Measurements from ENCODE around the gene ASAP3. TPM values are rescaled to one million over a fixed set of nuclear protein-coding genes. Genes with fewer than 3 reads are reported as not detected.

The ASAP3 gene
- total and polyA plus RNA-seq, 8 donors, result 17.9 to 37.4 (median 25.3) TPM

DNA sequence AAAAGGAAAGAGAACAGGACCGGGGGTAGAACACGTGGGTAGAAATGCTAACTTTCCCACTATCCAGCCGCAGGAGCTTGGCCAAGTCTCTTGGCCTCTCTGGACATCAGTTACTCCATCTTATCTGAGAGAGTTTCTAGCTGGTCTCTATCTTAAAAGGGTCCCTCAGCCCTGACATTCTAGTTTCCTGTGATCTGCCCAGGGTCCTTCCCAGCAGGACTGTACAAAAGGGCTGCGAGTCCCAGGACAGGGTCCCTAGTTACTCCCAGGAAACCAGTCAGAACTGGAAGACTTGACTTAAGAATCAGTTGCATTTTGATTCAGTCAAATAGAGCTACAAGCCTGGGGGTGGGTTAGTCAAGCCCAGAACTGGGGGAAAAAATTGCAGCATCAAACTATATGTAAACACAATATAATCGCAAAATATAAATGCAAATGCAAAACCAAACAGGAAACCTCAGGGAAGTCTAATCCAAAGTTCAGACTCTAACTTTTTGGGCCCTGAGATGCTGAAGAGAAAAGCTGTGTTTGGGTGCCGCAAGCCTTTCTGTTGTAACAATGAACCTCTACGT is 2.9 kb downstream of the ASAP3 start:
- FAIRE-seq (no peak), ATAC-seq (no peak), DNase-seq (no peak)
- no peaks in the 10 kb centered on the region for H3K36me3 ChIP-seq
- H3K9me3 ChIP-seq, result no peaks in the 10 kb centered on the region
- H3K4me3 ChIP-seq, result no peak overlapping the region
- 77 to 79% methylated on average over 7 of the region's 7 CpGs for WGBS, 2 donors
- peaks cover 4 to 16% (median 8%) of the 10 kb centered on the region in 3 donors for H3K4me1 ChIP-seq
- no peaks in the 10 kb centered on the region for H3K27me3 ChIP-seq
- H3K27ac ChIP-seq, result no peak overlapping the region
- intact Hi-C loops (cut with DNase I), result no loop called here
- TF ChIP-seq, protein P1, sequence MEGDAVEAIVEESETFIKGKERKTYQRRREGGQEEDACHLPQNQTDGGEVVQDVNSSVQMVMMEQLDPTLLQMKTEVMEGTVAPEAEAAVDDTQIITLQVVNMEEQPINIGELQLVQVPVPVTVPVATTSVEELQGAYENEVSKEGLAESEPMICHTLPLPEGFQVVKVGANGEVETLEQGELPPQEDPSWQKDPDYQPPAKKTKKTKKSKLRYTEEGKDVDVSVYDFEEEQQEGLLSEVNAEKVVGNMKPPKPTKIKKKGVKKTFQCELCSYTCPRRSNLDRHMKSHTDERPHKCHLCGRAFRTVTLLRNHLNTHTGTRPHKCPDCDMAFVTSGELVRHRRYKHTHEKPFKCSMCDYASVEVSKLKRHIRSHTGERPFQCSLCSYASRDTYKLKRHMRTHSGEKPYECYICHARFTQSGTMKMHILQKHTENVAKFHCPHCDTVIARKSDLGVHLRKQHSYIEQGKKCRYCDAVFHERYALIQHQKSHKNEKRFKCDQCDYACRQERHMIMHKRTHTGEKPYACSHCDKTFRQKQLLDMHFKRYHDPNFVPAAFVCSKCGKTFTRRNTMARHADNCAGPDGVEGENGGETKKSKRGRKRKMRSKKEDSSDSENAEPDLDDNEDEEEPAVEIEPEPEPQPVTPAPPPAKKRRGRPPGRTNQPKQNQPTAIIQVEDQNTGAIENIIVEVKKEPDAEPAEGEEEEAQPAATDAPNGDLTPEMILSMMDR (IDR thresholded peaks at IDR 0.05), result no peak

DNA sequence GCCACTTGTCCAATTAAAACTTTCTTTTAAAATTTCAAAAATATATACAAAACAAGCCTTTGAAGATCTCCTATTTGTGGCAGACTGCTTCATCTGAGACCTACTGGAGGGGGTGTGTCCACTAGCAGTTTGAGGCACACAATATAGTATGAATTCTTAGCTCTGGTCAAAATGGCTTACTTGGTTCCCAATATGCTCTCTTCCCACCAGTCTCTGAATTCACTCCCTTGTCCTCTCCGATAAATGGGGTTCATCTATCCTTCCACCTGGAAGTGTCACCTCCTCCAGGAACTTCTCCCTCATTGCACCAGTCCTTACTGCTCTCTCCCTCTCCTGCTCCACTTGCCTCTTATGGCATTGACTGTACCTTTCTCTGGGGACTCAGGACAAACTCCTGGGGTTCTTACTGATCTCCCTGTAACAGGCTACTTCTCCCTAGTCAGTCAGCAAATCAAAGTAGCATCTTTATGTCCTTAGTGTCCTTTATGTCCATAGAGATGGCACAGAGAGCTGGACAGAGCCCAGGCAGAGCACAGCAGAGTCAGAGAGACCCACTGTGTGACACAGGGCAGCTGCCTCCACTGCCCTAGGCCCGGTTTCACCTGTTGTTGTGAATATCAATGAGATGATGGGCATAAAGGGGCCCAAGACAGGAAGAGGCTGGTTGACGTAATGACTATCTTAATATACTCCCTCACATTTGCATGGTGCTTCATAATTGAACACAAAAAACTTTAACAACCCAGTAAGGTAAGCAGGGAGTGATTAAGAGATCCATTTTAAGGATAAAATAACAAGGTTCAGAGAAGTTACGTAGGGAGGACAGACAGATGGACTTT is 3.6 kb downstream of the ASAP3 start:
- ATAC-seq (no peak), FAIRE-seq (no peak), DNase-seq (no peak)
- Histone ChIP-seq H3K4me3 (no peak overlapping the region), H3K4me1 (peaks cover 4 to 16% (median 8%) of the 10 kb centered on the region in 3 donors), H3K27ac (peak overlapping the region in 2 of 4 donors; percentile 69 to 71), H3K27me3 (no peaks in the 10 kb centered on the region), H3K36me3 (no peaks in the 10 kb centered on the region), H3K9me3 (no peaks in the 10 kb centered on the region)
- TF ChIP-seq, protein P1 (IDR thresholded peaks at IDR 0.05), result no peak
- intact Hi-C loops (cut with DNase I), result no loop called here
- 82 to 93% methylated on average over 4 of the region's 4 CpGs for WGBS, 2 donors

DNA sequence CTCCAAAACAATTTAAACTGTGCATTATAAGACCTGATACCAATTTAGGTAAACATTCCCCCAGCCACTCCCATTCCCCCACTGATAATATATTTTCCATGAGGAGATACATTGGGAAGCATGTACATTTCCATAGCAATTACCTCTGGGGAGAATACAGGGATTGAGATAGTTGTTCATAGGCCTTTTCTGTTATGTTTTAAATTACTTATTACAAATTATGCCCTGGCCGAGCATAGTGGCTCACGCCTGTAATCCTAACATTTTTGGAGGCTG is 4.4 kb downstream of the ASAP3 start:
- intact Hi-C loops (cut with DNase I), result no loop called here
- Histone ChIP-seq H3K27me3 (no peaks in the 10 kb centered on the region), H3K36me3 (no peaks in the 10 kb centered on the region), H3K4me3 (no peak overlapping the region), H3K4me1 (peaks cover 4 to 23% (median 11%) of the 10 kb centered on the region in 3 donors), H3K9me3 (no peaks in the 10 kb centered on the region), H3K27ac (peak overlapping the region; percentile 11 to 71 (median 52))
- ATAC-seq (no peak), DNase-seq (no peak), FAIRE-seq (no peak)
- TF ChIP-seq, protein P1 (IDR thresholded peaks at IDR 0.05), result no peak
- WGBS, 2 donors, result 71 to 85% methylated on average over 2 of the region's 2 CpGs

GRCh38 chr1:23478896-23479665 is 4.9 kb downstream of the ASAP3 start:
- no peaks in the 10 kb centered on the region for H3K27me3 ChIP-seq
- FAIRE-seq, result no peak
- peak; percentile 73 to 93 (median 88) for DNase-seq
- H3K27ac ChIP-seq, result peak overlapping the region; percentile 11 to 71 (median 52)
- H3K36me3 ChIP-seq, result no peaks in the 10 kb centered on the region
- WGBS, 2 donors, result 9 to 16% methylated on average over 9 of the region's 9 CpGs
- H3K9me3 ChIP-seq, result no peaks in the 10 kb centered on the region
- no peak overlapping the region for H3K4me3 ChIP-seq
- peak; percentile 74 to 86 (median 82) for ATAC-seq
- intact Hi-C loops (cut with DNase I), result no loop called here
- peaks cover 4 to 23% (median 11%) of the 10 kb centered on the region in 3 donors for H3K4me1 ChIP-seq
- TF ChIP-seq, protein P1 (IDR thresholded peaks at IDR 0.05), result no peak
